ENCODE data around the gene SLC9A8. TPM values are rescaled to one million over a fixed set of nuclear protein-coding genes. Genes with fewer than 3 reads are reported as not detected.
A peak's percentile ranks its signal among the peaks of the same experiment; 100 is the strongest.
"Not testable (repeated sequence)": the region's sequence is repeated elsewhere in the genome, so short reads cannot be mapped to it uniquely, and the experiment has no call there.

The SLC9A8 gene
- total RNA-seq = 4.8 TPM

- DNase-seq = peak; percentile 81
Observed at GRCh38 chr20:49812507-49813304, at the start of gene SLC9A8. SLC9A8 (plus strand) TSS chr20:49812828; CDS start chr20:49812923, 95 bp downstream.

- no peak for DNase-seq
Observed at GRCh38 chr20:49762940-49763766, 49.5 kb upstream of the SLC9A8 start.

GRCh38 chr20:49765413-49765736 lies 47.3 kb upstream of the SLC9A8 start:
- no peak for DNase-seq

GRCh38 chr20:49765846-49766541 lies 46.6 kb upstream of the SLC9A8 start:
- DNase-seq = peak; percentile 39

- DNase-seq = no peak
Observed at GRCh38 chr20:49766979-49767521, 45.6 kb upstream of the SLC9A8 start.

GRCh38 chr20:49768204-49769047 lies 44.2 kb upstream of the SLC9A8 start:
- peak; percentile 45 for DNase-seq

- DNase-seq = no peak
Observed at GRCh38 chr20:49769048-49769581, 43.5 kb upstream of the SLC9A8 start.

GRCh38 chr20:49770634-49771033 lies 42.0 kb upstream of the SLC9A8 start:
- no peak for DNase-seq

- DNase-seq = not testable (repeated sequence)
Observed at GRCh38 chr20:49774213-49774612, 38.4 kb upstream of the SLC9A8 start.

- peak; percentile 20 for DNase-seq
Observed at GRCh38 chr20:49775229-49775693, 37.4 kb upstream of the SLC9A8 start.

GRCh38 chr20:49779972-49780371 lies 32.7 kb upstream of the SLC9A8 start:
- DNase-seq = no peak

- DNase-seq = no peak
Observed at GRCh38 chr20:49781676-49782075, 31.0 kb upstream of the SLC9A8 start.

- not testable (repeated sequence) for DNase-seq
Observed at GRCh38 chr20:49782439-49782838, 30.2 kb upstream of the SLC9A8 start.

- DNase-seq = not testable (repeated sequence)
Observed at GRCh38 chr20:49783021-49783995, 29.3 kb upstream of the SLC9A8 start.

GRCh38 chr20:49784291-49784690 lies 28.3 kb upstream of the SLC9A8 start:
- no peak for DNase-seq

- no peak for DNase-seq
Observed at GRCh38 chr20:49785149-49785851, 27.3 kb upstream of the SLC9A8 start.

GRCh38 chr20:49785852-49786175 lies 26.8 kb upstream of the SLC9A8 start:
- DNase-seq = no peak

GRCh38 chr20:49786196-49786595 lies 26.4 kb upstream of the SLC9A8 start:
- no peak for DNase-seq

- no peak for DNase-seq
Observed at GRCh38 chr20:49786668-49787370, 25.8 kb upstream of the SLC9A8 start.
